ENCODE measurements around the gene MRPL21.

GRCh38 chr11:68872216-68873003, 31.2 kb downstream of the MRPL21 start:
- no peak for TF ChIP-seq HNRNPK (IDR thresholded peaks at IDR 0.05; ENCODE audit: low read depth, low read length, poor library complexity, severe bottlenecking)
- no peak for TF ChIP-seq SP1 (CRISPR knock-in tag; IDR thresholded peaks at IDR 0.05)
- TF ChIP-seq PREB (CRISPR knock-in tag; IDR thresholded peaks at IDR 0.05) = no peak
- no peak for TF ChIP-seq E2F3 (CRISPR knock-in tag; IDR thresholded peaks at IDR 0.05)
- no peak for TF ChIP-seq SIX5 (IDR thresholded peaks at IDR 0.05; ENCODE audit: borderline replicate concordance in 1 of 2, insufficient read depth in 1 of 2, low read depth in 1 of 2, low read length in 2 of 2)
- no peak for TF ChIP-seq RAD21 (CRISPR knock-in tag; conservative IDR thresholded peaks at IDR 0.05 in 1 of 2, IDR thresholded peaks at IDR 0.05 in 1 of 2)
- TF ChIP-seq MAZ (CRISPR knock-in tag; conservative IDR thresholded peaks at IDR 0.05 in 1 of 2, IDR thresholded peaks at IDR 0.05 in 1 of 2) = no peak
- TF ChIP-seq NFATC3 (IDR thresholded peaks at IDR 0.05) = no peak
- no peak for TF ChIP-seq DIDO1 (tag; IDR thresholded peaks at IDR 0.05; ENCODE audit: low read depth)
- TF ChIP-seq ELF4 (CRISPR knock-in tag; IDR thresholded peaks at IDR 0.05) = no peak
- TF ChIP-seq HNRNPL (IDR thresholded peaks at IDR 0.05; ENCODE audit: low read depth, low read length) = no peak
- no peak for TF ChIP-seq SNAPC5 (CRISPR knock-in tag; IDR thresholded peaks at IDR 0.05)
- TF ChIP-seq GABPB1 (CRISPR knock-in tag; IDR thresholded peaks at IDR 0.05) = no peak
- TF ChIP-seq SMAD1 (IDR thresholded peaks at IDR 0.05; ENCODE audit: low read depth, low read length, partially characterized antibody) = no peak

All from K562 (cell line).